ENCODE data around the gene DBN1.

Gene DBN1

GRCh38 chr5:177483994-177484901 is 10.8 kb upstream of the DBN1 start:
- H3K27ac ChIP-seq (ENCODE audit: low read depth, low read length): no peak overlapping the region

DNA sequence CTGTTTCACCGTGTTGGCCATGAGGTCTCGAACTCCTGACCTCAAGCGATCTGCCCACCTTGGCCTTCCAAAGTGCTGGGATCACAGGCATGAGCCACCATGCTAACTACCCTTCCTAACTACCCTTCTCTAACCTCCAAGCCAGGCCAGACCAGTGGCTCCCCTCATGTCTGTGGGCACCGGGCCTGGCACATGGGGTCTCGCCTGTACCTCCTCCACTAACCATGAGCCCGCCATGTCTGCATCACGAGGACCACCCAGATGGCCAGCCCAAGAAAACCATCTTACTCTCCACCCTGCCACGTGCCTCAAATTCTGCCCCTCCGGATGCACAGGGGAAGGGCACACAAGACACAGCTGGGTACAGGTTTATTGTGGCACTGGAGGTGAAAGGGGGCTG is 9.6 kb upstream of the DBN1 start:
- no peak overlapping the region for H3K27ac ChIP-seq (ENCODE audit: low read depth, low read length)
- H3K9ac ChIP-seq (ENCODE audit: low read depth in 1 of 2, low read length in 2 of 2): no peak overlapping the region
- H3K9me3 ChIP-seq (ENCODE audit: control insufficient read depth in 1 of 2, low read length in 2 of 2): no peaks in the 10 kb centered on the region
- no peaks in the 10 kb centered on the region for H3K27me3 ChIP-seq (ENCODE audit: control insufficient read depth in 1 of 2, insufficient read depth in 2 of 2, low read length in 2 of 2)
- peaks cover 6 to 11% of the 10 kb centered on the region in 2 donors for H3K36me3 ChIP-seq (ENCODE audit: control insufficient read depth in 1 of 2, insufficient read depth in 2 of 2, low read length in 2 of 2)
- peaks cover 12 to 15% of the 10 kb centered on the region in 2 donors for H3K4me1 ChIP-seq (ENCODE audit: control insufficient read depth in 1 of 2, insufficient read depth in 2 of 2, low read length in 2 of 2)
- no peak overlapping the region for H3K4me3 ChIP-seq (ENCODE audit: low read depth in 1 of 2, low read length in 2 of 2)

More at GRCh38 chr5:177483994-177484901, 10.8 kb upstream of the DBN1 start:
- H3K9me3 ChIP-seq (ENCODE audit: control insufficient read depth in 1 of 2, low read length in 2 of 2): no peaks in the 10 kb centered on the region
- peaks cover 6 to 19% of the 10 kb centered on the region in 2 donors for H3K36me3 ChIP-seq (ENCODE audit: control insufficient read depth in 1 of 2, insufficient read depth in 2 of 2, low read length in 2 of 2)
- H3K9ac ChIP-seq (ENCODE audit: low read depth in 1 of 2, low read length in 2 of 2): no peak overlapping the region
- H3K27me3 ChIP-seq (ENCODE audit: control insufficient read depth in 1 of 2, insufficient read depth in 2 of 2, low read length in 2 of 2): no peaks in the 10 kb centered on the region
- H3K4me3 ChIP-seq (ENCODE audit: low read depth in 1 of 2, low read length in 2 of 2): no peak overlapping the region
- peaks cover 7 to 12% of the 10 kb centered on the region in 2 donors for H3K4me1 ChIP-seq (ENCODE audit: control insufficient read depth in 1 of 2, insufficient read depth in 2 of 2, low read length in 2 of 2)

DNA sequence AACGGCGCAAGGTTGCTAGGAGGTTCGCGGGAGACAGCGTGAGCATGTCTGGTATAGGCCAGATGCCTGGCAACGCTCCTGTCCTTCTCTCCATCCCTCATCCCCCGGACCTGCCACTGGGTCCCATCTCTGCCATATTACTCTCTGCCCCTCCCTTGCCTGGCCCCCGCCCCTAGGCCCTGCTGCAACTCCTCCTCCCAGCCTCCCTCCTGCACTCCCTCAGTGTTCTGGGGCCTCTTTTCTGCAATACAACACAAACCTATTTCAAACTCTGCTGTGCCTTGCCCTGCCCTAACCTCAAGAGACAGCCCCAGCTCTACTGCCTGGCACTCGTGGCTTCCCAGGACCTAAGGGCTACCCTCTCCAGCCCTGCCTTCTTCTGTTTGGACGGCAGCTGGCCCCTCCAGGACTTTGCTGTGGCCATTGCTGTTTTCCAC is 8.9 kb upstream of the DBN1 start:
- Histone ChIP-seq H3K4me3 (ENCODE audit: low read depth in 1 of 2, low read length in 2 of 2) (no peak overlapping the region), H3K27me3 (ENCODE audit: control insufficient read depth in 1 of 2, insufficient read depth in 2 of 2, low read length in 2 of 2) (no peaks in the 10 kb centered on the region), H3K36me3 (ENCODE audit: control insufficient read depth in 1 of 2, insufficient read depth in 2 of 2, low read length in 2 of 2) (peaks cover 0 to 7% of the 10 kb centered on the region in 2 donors), H3K9ac (ENCODE audit: low read depth in 1 of 2, low read length in 2 of 2) (no peak overlapping the region), H3K4me1 (ENCODE audit: control insufficient read depth in 1 of 2, insufficient read depth in 2 of 2, low read length in 2 of 2) (peaks cover 12 to 15% of the 10 kb centered on the region in 2 donors), H3K9me3 (ENCODE audit: control insufficient read depth in 1 of 2, low read length in 2 of 2) (no peaks in the 10 kb centered on the region), H3K27ac (ENCODE audit: low read depth, low read length) (no peak overlapping the region)

GRCh38 chr5:177479774-177480173 is 6.3 kb upstream of the DBN1 start:
- no peak overlapping the region for H3K9ac ChIP-seq (ENCODE audit: low read depth in 1 of 2, low read length in 2 of 2)

DNA sequence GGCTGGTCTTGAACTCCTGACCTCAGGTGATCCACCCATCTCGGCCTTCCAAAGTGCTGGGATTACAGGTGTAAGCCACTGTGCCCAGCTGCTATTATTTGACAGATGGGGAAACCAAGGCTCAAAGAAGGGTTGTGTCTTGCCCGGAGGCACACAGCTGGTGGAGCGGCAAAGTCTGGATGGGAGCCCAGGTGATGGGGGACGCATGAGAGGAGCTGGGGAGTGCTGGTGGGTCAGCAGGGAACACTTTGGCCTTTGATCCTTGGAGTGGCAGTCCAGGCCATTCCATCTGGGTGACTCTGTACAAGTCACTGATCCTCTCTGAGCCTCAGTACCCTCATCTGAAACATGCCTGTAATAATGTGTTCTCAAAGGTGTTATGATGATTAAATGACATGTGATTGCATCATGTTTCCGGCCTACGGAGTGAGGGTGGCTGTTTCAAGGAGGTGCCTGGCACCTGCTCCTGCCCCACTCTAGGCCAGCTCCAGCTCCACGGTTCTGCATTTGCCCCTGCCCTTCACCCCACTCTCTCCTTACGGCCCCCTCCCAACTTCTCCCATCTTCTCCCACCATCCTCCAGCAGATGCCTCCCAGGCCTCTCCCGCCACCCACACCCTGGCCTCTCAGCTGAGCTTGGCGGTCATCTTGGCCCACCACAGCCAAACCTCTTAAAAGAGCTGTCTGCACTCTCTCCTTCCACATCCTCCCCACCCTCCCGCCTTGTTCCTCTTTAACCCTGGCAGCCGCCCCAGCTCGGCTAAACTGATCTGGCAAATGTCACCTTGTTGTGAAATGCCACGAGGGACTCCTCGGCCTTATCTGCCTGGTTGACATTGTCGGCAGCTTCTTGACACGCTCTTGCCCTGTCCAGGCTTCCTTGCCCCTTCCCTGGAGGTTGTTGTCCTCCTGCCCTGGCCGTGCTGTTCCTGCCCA is 5.5 kb upstream of the DBN1 start:
- Histone ChIP-seq H3K4me1 (ENCODE audit: control insufficient read depth in 1 of 2, insufficient read depth in 2 of 2, low read length in 2 of 2) (peaks cover 12 to 15% of the 10 kb centered on the region in 2 donors), H3K4me3 (ENCODE audit: low read depth in 1 of 2, low read length in 2 of 2) (no peak overlapping the region), H3K36me3 (ENCODE audit: control insufficient read depth in 1 of 2, insufficient read depth in 2 of 2, low read length in 2 of 2) (peaks cover 0 to 4% of the 10 kb centered on the region in 2 donors), H3K9me3 (ENCODE audit: control insufficient read depth in 1 of 2, low read length in 2 of 2) (no peaks in the 10 kb centered on the region), H3K27me3 (ENCODE audit: control insufficient read depth in 1 of 2, insufficient read depth in 2 of 2, low read length in 2 of 2) (no peaks in the 10 kb centered on the region), H3K9ac (ENCODE audit: low read depth in 1 of 2, low read length in 2 of 2) (no peak overlapping the region), H3K27ac (ENCODE audit: low read depth, low read length) (no peak overlapping the region)

More at GRCh38 chr5:177479774-177480173, 6.3 kb upstream of the DBN1 start:
- no peak overlapping the region for H3K27ac ChIP-seq (ENCODE audit: low read depth, low read length)
- peaks cover 0 to 6% of the 10 kb centered on the region in 2 donors for H3K36me3 ChIP-seq (ENCODE audit: control insufficient read depth in 1 of 2, insufficient read depth in 2 of 2, low read length in 2 of 2)
- H3K4me3 ChIP-seq (ENCODE audit: low read depth in 1 of 2, low read length in 2 of 2): no peak overlapping the region
- H3K27me3 ChIP-seq (ENCODE audit: control insufficient read depth in 1 of 2, insufficient read depth in 2 of 2, low read length in 2 of 2): no peaks in the 10 kb centered on the region
- no peaks in the 10 kb centered on the region for H3K9me3 ChIP-seq (ENCODE audit: control insufficient read depth in 1 of 2, low read length in 2 of 2)
- peaks cover 12 to 15% of the 10 kb centered on the region in 2 donors for H3K4me1 ChIP-seq (ENCODE audit: control insufficient read depth in 1 of 2, insufficient read depth in 2 of 2, low read length in 2 of 2)

DNA sequence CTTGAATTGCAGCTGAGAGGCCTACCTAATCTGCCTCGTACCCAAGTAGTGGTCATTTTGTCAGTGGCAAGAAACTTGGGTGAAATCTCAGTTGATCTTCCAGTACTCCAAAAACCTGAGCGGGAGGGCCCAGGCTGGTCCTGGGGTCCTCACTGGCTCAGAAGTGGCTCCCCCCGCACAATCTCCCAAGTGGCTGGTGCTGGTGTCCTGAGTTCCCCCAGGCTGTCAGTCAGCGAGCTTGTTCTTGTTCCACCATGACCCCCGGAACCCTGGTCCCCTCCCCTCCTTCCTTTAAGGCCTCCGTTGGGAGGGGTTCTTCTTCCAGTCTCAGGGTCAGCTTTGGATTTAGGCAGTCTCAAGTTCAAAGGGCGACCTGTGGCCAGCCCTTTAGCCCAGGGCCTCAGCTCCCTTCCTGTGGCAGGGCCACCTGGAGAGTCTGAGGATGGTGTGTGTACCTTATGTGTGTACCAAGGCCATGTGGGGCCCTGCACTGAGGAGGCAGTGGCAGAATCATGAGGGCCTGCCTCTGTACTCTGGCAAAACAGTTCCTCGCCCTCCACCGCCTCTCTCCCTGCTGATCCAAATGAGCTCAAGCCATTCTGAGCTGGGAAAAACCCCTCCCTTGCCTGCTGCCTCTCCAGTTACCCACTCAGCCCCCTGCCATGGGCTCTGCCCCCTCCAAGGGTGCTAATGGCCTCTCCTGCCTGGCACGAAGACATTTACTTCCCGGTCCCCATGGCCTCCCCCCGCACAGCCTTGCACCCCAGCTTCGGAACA is 4.5 kb upstream of the DBN1 start:
- H3K36me3 ChIP-seq (ENCODE audit: control insufficient read depth in 1 of 2, insufficient read depth in 2 of 2, low read length in 2 of 2): no peaks in the 10 kb centered on the region
- no peaks in the 10 kb centered on the region for H3K9me3 ChIP-seq (ENCODE audit: control insufficient read depth in 1 of 2, low read length in 2 of 2)
- no peak overlapping the region for H3K4me3 ChIP-seq (ENCODE audit: low read depth in 1 of 2, low read length in 2 of 2)
- H3K27me3 ChIP-seq (ENCODE audit: control insufficient read depth in 1 of 2, insufficient read depth in 2 of 2, low read length in 2 of 2): no peaks in the 10 kb centered on the region
- H3K4me1 ChIP-seq (ENCODE audit: control insufficient read depth in 1 of 2, insufficient read depth in 2 of 2, low read length in 2 of 2): peaks cover 12 to 15% of the 10 kb centered on the region in 2 donors
- H3K27ac ChIP-seq (ENCODE audit: low read depth, low read length): no peak overlapping the region
- no peak overlapping the region for H3K9ac ChIP-seq (ENCODE audit: low read depth in 1 of 2, low read length in 2 of 2)

- Histone ChIP-seq H3K36me3 (ENCODE audit: control insufficient read depth in 1 of 2, insufficient read depth in 2 of 2, low read length in 2 of 2) (no peaks in the 10 kb centered on the region), H3K27me3 (ENCODE audit: control insufficient read depth in 1 of 2, insufficient read depth in 2 of 2, low read length in 2 of 2) (no peaks in the 10 kb centered on the region), H3K9ac (ENCODE audit: low read depth in 1 of 2, low read length in 2 of 2) (no peak overlapping the region), H3K9me3 (ENCODE audit: control insufficient read depth in 1 of 2, low read length in 2 of 2) (no peaks in the 10 kb centered on the region), H3K27ac (ENCODE audit: low read depth, low read length) (no peak overlapping the region), H3K4me1 (ENCODE audit: control insufficient read depth in 1 of 2, insufficient read depth in 2 of 2, low read length in 2 of 2) (peaks cover 23 to 25% of the 10 kb centered on the region in 2 donors), H3K4me3 (ENCODE audit: low read depth in 1 of 2, low read length in 2 of 2) (no peak overlapping the region)
Measured at GRCh38 chr5:177476531-177477233, 3.2 kb upstream of the DBN1 start.

DNA sequence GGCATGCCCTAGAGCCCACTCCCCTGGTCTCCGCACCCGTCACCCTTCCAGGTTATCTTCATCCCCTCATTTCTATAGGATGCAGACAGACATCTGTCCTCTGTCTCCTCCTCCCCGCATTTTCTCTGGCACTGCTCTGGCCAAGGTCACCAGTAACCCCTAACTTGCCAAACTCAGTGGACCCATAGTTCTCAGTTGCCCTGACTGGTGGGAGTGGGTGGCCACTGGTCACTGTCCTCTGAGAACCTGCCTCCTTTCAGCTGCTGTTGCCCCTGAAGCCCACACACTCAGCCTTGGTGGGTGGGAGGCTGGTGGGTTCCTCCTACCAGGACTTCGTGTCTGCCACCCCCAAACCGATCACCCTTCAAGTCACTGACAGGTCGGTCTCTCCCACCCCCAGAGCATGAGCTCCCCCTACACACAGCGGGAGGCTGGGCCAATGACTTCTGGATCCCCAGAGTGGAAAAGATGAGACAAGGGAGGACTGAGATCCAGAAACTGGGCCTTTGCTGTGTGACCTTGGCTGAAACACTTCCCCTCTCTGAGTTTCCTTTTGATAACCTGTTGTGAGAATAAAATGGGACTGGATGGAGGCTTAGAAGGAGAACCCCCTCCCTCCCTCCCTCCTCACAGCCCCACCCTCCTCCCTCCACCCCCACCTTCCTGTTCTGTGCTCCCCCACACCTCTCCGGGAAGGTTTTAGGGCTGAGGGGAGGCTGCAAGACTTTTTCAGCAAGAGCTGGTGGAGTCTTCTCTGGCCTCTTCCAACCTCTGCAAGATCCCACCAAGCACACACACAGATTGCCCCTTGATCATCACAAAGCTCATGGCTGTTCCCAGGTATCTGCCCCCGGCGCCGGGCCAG is 2.4 kb upstream of the DBN1 start:
- no peak overlapping the region for H3K27ac ChIP-seq (ENCODE audit: low read depth, low read length)
- no peaks in the 10 kb centered on the region for H3K36me3 ChIP-seq (ENCODE audit: control insufficient read depth in 1 of 2, insufficient read depth in 2 of 2, low read length in 2 of 2)
- no peaks in the 10 kb centered on the region for H3K27me3 ChIP-seq (ENCODE audit: control insufficient read depth in 1 of 2, insufficient read depth in 2 of 2, low read length in 2 of 2)
- H3K9ac ChIP-seq (ENCODE audit: low read depth in 1 of 2, low read length in 2 of 2): no peak overlapping the region
- no peaks in the 10 kb centered on the region for H3K9me3 ChIP-seq (ENCODE audit: control insufficient read depth in 1 of 2, low read length in 2 of 2)
- H3K4me1 ChIP-seq (ENCODE audit: control insufficient read depth in 1 of 2, insufficient read depth in 2 of 2, low read length in 2 of 2): peaks cover 30 to 31% of the 10 kb centered on the region in 2 donors
- no peak overlapping the region for H3K4me3 ChIP-seq (ENCODE audit: low read depth in 1 of 2, low read length in 2 of 2)
